ENCODE results near the gene ZMIZ1.

GRCh38 chr10:79242620-79243152 is 173.9 kb downstream of the ZMIZ1 start:
- TF ChIP-seq CTCF (IDR thresholded peaks at IDR 0.05; ENCODE audit: poor library complexity, severe bottlenecking) (no peak), EP300 (conservative IDR thresholded peaks at IDR 0.05; ENCODE audit: poor library complexity, severe bottlenecking) (no peak), POLR2AphosphoS5 (IDR thresholded peaks at IDR 0.05) (peak; percentile 90), REST (IDR thresholded peaks at IDR 0.05; ENCODE audit: borderline replicate concordance) (peak; percentile 12), TAF1 (IDR thresholded peaks at IDR 0.05; ENCODE audit: low read depth) (no peak), EZH2 (IDR thresholded peaks at IDR 0.05; ENCODE audit: borderline replicate concordance, insufficient read depth, low read length, poor library complexity, severe bottlenecking) (no peak), SMC3 (conservative IDR thresholded peaks at IDR 0.05; ENCODE audit: poor library complexity) (no peak), RAD21 (conservative IDR thresholded peaks at IDR 0.05) (peak; percentile 44)
